Uterus (tissue), 4 donors: Measurements from ENCODE around the gene CCDC177. TPM values are rescaled to one million over a fixed set of nuclear protein-coding genes. Genes with fewer than 3 reads are reported as not detected.

Experiments
- DNase-seq, 2 donors: peaks; one replicate each; pipeline ENCODE4 v3.0.0-alpha.2; 2019 to 2020
- H3K27ac ChIP-seq, 2 donors: fragments of 200-600 bp; sonication (generic); 1 replicate in 1 of 2; 2 replicates in 1 of 2; pipeline ENCODE4 v1.5.1; 2016 to 2018
- H3K27me3 ChIP-seq, 2 donors: fragments of 200-600 bp; sonication (generic); one replicate each; pipeline ENCODE4 v1.5.1; 2018 to 2019; ENCODE audit warnings: control low read depth in 1 of 2
- H3K36me3 ChIP-seq, 2 donors: fragments of 200-600 bp; sonication (generic); one replicate each; pipeline ENCODE4 v1.5.1; 2019; ENCODE audit warnings: control low read depth in 1 of 2
- H3K4me1 ChIP-seq, 2 donors: fragments of 200-600 bp; sonication (generic); one replicate each; pipeline ENCODE4 v1.5.1; 2018 to 2019; ENCODE audit warnings: control low read depth in 1 of 2
- H3K4me3 ChIP-seq, 2 donors: fragments of 200-600 bp; sonication (generic); 1 replicate in 1 of 2; 2 replicates in 1 of 2; pipeline ENCODE4 v1.5.1; 2018 to 2019; ENCODE audit warnings: mild to moderate bottlenecking in 1 of 2
- H3K9me3 ChIP-seq, 2 donors: fragments of 200-600 bp; sonication (generic); one replicate each; pipeline ENCODE4 v1.5.1; 2019; ENCODE audit warnings: control low read depth in 1 of 2
- POLR2A ChIP-seq, 2 donors: fragments of 450-650 bp; IDR thresholded peaks; one replicate each; pipeline ENCODE4 v1.6.1; 2016; ENCODE audit warnings: antibody characterized with exemption in 2 of 2, mild to moderate bottlenecking in 1 of 2, moderate library complexity in 1 of 2
- intact Hi-C: fragments of 100-400 bp; cut with DNase I; formaldehyde crosslinking; loops from one replicate; pipeline ENCODE4 v1.15.1; 2023; ENCODE audit warnings: low total_unique reads
- total RNA-seq, 4 donors: library from RNA; depleted of rRNA in 3 of 4; stranded (reverse); fragments of >200 nt in 3 of 4; gene quantifications; one replicate each; pipeline versions ENCODE4 v1.1.0 to v1.2.4, GENCODE V29; 2014 to 2023
- TF ChIP-seq, protein P1 (sequence below), 4 experiments: fragments of 200-600 bp in 2 of 4; fragments of 450-650 bp in 2 of 4; sonication (generic) in 2 of 4; IDR thresholded peaks; one replicate each; pipeline ENCODE4 v1.5.1; 2016 to 2019; ENCODE audit warnings: antibody characterized with exemption in 4 of 4, mild to moderate bottlenecking in 2 of 4, moderate library complexity in 1 of 4
- donor health status: DM: yes; HTN: yes; CAD: no.

Gene CCDC177
- total RNA-seq, 4 donors from 2014 or later = not detected

DNA sequence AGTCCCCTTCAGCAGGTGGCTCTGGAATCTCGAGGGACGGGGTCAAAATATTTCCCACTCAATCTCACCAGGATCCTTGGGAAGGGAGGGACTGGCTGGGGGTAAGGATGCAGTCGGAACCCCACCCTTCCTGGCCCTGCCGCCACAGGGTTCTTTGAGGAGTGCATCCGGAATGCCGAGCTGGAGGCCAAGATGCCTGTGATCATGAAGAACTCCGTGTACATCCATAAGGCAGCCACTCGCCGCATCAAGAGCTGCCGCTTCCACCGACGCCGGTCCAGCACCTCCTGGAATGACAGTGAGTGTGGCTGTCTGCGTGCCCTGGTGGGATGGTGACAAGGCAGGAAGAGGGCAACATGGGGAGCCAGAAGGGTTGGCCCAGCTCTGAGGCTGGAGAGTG is 47.0 kb downstream of the CCDC177 start:
- Histone ChIP-seq H3K9me3 (no peaks in the 10 kb centered on the region), H3K4me1 (no peaks in the 10 kb centered on the region), H3K27ac (no peak overlapping the region), H3K4me3 (no peak overlapping the region), H3K36me3 (no peaks in the 10 kb centered on the region), H3K27me3 (no peaks in the 10 kb centered on the region)
- TF ChIP-seq, protein P1, sequence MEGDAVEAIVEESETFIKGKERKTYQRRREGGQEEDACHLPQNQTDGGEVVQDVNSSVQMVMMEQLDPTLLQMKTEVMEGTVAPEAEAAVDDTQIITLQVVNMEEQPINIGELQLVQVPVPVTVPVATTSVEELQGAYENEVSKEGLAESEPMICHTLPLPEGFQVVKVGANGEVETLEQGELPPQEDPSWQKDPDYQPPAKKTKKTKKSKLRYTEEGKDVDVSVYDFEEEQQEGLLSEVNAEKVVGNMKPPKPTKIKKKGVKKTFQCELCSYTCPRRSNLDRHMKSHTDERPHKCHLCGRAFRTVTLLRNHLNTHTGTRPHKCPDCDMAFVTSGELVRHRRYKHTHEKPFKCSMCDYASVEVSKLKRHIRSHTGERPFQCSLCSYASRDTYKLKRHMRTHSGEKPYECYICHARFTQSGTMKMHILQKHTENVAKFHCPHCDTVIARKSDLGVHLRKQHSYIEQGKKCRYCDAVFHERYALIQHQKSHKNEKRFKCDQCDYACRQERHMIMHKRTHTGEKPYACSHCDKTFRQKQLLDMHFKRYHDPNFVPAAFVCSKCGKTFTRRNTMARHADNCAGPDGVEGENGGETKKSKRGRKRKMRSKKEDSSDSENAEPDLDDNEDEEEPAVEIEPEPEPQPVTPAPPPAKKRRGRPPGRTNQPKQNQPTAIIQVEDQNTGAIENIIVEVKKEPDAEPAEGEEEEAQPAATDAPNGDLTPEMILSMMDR (IDR thresholded peaks at IDR 0.05) = no peak
- TF ChIP-seq POLR2A (IDR thresholded peaks at IDR 0.05) = no peak
- no peak for DNase-seq
- intact Hi-C loops = no loop called here

DNA sequence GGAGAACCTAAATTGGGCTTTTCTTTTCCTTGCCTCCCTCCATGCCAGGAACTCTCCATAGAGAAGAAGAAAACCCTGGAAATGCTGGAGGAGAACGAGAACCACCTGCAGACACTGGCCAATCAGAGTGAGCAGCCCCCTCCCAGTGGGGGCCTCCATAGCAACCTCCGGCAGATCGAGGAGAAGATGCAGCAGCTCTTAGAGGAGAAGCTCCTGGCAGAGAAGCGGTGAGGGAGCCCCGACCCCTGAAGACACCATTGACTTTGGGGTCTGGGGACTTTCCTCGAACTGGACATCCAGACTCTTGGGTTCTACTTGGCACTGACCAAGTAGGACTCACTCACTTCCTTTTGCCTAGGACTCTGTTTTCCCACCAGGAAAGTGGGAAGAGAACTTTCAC is 48.8 kb downstream of the CCDC177 start:
- intact Hi-C loops = no loop called here
- no peaks in the 10 kb centered on the region for H3K36me3 ChIP-seq
- H3K9me3 ChIP-seq = no peaks in the 10 kb centered on the region
- no peak for DNase-seq
- TF ChIP-seq POLR2A (IDR thresholded peaks at IDR 0.05) = no peak
- TF ChIP-seq, protein P1 (IDR thresholded peaks at IDR 0.05) = no peak
- H3K4me3 ChIP-seq = no peak overlapping the region
- H3K4me1 ChIP-seq = no peaks in the 10 kb centered on the region
- no peaks in the 10 kb centered on the region for H3K27me3 ChIP-seq
- H3K27ac ChIP-seq = no peak overlapping the region

DNA sequence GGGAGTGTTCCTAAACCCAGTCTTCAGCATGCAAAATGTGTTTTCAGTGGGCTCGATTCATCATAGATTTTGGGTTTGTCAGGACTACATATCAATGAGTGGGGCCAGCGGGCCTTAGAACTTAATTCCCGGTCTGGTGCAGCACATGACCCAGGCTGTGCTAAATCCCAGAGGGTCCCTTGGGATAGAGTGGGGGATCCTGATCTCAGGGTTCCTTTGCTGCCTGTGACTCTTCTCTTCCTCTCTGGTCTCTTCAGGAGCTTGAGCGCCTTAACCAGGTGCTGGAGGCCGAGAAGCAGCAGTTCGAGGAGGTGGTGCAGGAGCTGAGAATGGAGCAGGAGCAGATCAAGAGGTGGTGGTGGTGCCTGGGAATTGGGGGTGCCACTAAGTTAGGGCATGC is 52.6 kb downstream of the CCDC177 start:
- Histone ChIP-seq H3K36me3 (no peaks in the 10 kb centered on the region), H3K27ac (no peak overlapping the region), H3K9me3 (no peaks in the 10 kb centered on the region), H3K4me1 (peaks cover 0 to 3% of the 10 kb centered on the region in 2 donors), H3K4me3 (no peak overlapping the region), H3K27me3 (no peaks in the 10 kb centered on the region)
- intact Hi-C loops = no loop called here
- TF ChIP-seq POLR2A (IDR thresholded peaks at IDR 0.05) = no peak
- TF ChIP-seq, protein P1 (IDR thresholded peaks at IDR 0.05) = no peak
- no peak for DNase-seq

Other genes with a start within 250 kb of the CCDC177 start
- 100 to 1,000 TPM in 3 of 4 donors, 1 to 10 TPM in 1; 8.7 to 226 (median 149) TPM for gene ERH, start 176.6 kb downstream of the CCDC177 start, total RNA-seq
- 100 to 1,000 TPM in 1 of 4 donors, 10 to 100 TPM in 3; 26.8 to 131 (median 38.7) TPM for gene SLC39A9, start 176.2 kb downstream of the CCDC177 start, total RNA-seq
- gene PLEKHD1, start 90.1 kb downstream of the CCDC177 start, total RNA-seq = under 1 TPM in 2 of 4 donors, not detected in 2; 0.24 to 0.76 TPM
- 10 to 100 TPM in 3 of 4 donors, 1 to 10 TPM in 1; 8.8 to 35.1 (median 17.6) TPM for gene SUSD6, start 36.7 kb upstream of the CCDC177 start, total RNA-seq
- 100 to 1,000 TPM; 183 to 570 (median 403) TPM for gene SRSF5, start 192.3 kb upstream of the CCDC177 start, total RNA-seq
- gene SLC10A1, start 222.4 kb upstream of the CCDC177 start, total RNA-seq = not detected